ENCODE measurements around the gene MISP3.

DNA sequence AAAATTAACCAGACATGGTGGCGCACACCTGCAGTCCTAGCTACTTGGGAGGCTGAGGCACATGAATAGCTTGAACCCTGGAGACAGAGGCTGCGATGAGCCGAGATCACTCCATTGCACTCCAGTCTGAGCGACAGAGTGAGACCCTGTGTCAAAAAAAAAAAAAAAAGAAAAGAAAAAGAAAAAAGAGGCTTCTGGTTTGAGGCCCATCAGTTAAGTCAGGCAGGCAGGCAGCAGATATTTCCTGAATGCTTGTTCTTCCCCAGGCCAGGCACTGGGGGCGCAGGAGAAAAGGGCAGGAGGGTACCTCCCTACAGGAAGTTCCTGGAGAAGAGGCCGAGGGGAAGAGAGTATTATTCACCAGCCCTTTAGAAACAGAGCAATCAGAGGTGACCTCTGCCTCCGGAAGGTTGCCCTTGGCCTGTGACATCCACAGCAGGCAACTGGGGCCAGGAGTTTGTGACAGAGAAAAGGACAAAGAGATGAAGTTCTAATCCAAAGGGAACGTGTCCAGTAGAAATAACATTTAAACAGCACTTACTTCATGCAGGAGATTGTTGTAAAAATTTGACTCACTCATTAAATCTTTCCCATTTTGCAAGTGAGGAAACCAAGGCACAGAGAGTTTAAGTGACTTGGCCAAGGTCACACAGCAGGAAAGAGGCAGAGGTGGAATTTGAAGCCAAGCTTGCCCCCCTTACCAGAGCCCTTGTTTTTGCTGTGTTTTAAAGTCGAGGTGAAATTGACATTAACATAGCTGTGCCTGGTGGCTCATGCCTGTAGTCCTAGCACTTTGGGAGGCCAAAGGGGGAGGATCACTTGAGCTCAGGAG is 49.0 kb upstream of the MISP3 start:
- TF ChIP-seq, protein P1, sequence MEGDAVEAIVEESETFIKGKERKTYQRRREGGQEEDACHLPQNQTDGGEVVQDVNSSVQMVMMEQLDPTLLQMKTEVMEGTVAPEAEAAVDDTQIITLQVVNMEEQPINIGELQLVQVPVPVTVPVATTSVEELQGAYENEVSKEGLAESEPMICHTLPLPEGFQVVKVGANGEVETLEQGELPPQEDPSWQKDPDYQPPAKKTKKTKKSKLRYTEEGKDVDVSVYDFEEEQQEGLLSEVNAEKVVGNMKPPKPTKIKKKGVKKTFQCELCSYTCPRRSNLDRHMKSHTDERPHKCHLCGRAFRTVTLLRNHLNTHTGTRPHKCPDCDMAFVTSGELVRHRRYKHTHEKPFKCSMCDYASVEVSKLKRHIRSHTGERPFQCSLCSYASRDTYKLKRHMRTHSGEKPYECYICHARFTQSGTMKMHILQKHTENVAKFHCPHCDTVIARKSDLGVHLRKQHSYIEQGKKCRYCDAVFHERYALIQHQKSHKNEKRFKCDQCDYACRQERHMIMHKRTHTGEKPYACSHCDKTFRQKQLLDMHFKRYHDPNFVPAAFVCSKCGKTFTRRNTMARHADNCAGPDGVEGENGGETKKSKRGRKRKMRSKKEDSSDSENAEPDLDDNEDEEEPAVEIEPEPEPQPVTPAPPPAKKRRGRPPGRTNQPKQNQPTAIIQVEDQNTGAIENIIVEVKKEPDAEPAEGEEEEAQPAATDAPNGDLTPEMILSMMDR (IDR thresholded peaks at IDR 0.05; ENCODE audit: low read depth, low read length) = peak; percentile 11; the same call in 1 of the 2 replicates
- TF ChIP-seq EZH2phosphoT487 (IDR thresholded peaks at IDR 0.05; ENCODE audit: low read depth) = no peak

All from OCI-LY3 (cell line).